HG02981 (cell line): ENCODE measurements around the gene TM9SF1.
"Not testable (repeated sequence)": the region's sequence is repeated elsewhere in the genome, so short reads cannot be mapped to it uniquely, and the experiment has no call there.

Experiments
- ATAC-seq: cut with Tn5 transposase; IDR thresholded peaks from one replicate; pipeline ENCODE4 v1.9.1; 2021; ENCODE audit warnings: mild to moderate bottlenecking, moderate library complexity; ENCODE audit not compliant: unreplicated experiment

Gene TM9SF1

DNA sequence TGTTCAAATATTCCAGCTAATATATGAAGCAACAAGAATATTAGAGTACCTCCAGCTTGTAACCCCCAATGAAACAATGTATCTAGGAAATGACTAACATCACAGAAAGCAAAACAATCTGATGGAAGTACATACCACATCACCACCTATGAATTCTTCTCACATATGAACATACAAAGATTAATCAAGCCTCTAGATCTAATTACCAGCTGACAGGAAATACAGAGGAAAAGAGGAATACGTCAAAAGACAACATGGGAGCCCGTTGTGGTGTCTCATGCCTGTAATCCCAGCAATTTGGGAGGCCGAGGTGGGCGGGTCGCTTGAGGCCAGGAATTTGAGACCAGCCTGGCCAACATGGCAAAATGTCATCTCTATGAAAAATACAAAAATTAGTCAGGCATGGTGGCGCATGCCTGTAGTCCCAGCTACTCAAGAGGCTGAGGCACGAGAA is 29.4 kb upstream of the TM9SF1 start:
- no peak for ATAC-seq

DNA sequence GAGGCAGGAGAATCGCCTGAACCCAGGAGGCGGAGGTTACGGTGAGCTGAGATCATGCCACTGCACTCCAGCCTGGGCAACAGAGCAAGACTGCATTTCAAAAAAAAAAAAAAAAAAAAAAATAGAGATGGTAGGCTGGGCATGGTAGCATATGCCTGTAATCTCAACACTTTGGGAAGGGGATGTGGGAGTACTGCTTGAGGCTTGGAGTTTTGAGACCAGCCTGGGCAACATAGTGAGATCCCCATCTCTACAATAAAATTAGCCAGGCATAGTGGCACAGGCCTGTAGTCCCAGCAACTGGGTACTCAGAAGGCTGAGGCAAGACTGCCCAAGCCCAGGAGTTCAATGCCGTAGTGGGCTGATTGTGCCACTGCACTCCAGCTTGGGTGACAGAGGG is 27.7 kb upstream of the TM9SF1 start:
- ATAC-seq: not testable (repeated sequence)

- no peak for ATAC-seq
These were observed 24.3 kb upstream of the TM9SF1 start for GRCh38 chr14:24219521-24219920.

DNA sequence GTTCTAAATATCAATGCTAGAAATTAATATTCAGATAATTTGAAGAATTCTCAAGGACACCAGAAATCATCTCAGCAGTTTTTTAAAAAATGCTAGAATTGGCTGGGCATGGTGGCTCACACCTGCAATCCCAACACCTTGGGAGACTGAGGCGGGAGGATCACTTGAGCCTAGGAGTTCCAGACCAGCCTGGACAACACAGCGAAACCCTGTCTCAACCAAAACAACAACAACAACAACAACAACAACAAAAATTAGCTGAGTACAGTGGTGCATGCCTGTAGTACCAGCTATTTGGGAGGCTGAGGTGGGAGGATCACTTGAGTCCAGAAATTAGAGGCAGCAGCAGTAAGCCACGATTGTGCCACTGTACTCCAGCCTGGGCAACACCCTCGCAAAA is 23.8 kb upstream of the TM9SF1 start:
- no peak for ATAC-seq

GRCh38 chr14:24216876-24217275 is 21.6 kb upstream of the TM9SF1 start:
- not testable (repeated sequence) for ATAC-seq

DNA sequence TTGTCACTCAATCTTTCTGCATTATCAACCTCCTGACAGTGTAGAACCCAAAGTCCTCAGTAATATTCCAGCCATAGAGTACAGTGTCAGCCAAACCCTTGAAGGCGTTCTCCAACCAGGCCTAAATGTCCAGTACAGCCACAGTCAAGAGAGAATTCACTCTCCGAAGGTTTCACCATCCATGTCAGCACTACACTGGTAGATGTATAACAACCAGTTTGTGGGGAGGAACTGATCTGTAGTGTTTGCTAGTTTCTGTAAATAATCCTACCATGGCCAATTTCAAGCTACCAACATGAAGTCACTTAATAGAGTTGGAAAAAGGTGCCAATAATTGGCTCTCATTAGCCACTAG is 21.1 kb upstream of the TM9SF1 start:
- ATAC-seq: no peak

DNA sequence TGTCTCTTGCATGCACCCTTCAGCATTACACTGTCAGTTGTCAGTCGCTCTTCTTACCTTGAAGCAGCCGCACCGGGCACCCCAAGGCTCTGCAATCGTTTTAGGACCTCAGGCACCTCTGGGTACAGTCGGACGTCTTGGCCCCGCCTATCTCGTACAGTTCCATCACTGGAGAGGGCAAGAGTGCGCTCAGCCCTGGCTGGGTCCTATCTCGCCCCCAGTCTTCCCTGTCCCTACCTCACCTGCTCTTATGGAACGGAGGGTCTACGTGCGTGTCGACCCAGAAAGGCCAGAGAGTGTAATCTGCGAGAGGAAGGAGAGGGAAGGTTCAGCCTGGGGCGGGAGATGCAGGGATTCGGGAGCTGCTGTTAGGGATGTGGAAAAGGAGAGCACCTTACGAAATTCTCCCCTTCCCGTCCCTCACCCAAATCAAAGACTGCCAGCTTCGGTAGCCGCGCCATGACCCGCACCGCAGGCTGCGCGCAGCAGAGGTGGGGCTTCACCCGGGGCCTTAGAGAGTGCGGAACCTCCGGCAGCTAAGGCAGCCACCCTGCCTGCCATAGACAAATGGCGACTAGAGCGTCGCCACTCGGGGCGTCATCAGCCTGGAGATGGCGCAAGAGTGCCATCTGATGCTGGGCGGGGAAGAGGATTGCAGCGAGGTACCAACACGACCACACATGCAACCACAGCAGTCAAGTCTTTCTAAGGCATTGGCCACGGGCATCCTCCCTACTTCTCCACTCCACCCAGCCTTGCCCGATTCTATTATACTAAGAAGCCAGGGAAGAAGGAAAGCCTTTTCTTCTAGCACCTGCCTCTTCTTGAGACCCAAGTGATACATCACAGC is 20.5 kb upstream of the TM9SF1 start, which contains the start of gene MDP1:
Gene MDP1, minus strand, starts transcription at position 572 of the 850 bp plus-strand sequence. Its CDS starts 111 bp downstream, at position 461.
- ATAC-seq: peak; percentile 52

GRCh38 chr14:24213866-24214662 is 18.8 kb upstream of the TM9SF1 start:
- no peak for ATAC-seq

GRCh38 chr14:24212924-24213865 is 18.0 kb upstream of the TM9SF1 start, which contains the start of gene CHMP4A:
Gene CHMP4A (minus strand): TSS chr14:24213488. CDS start chr14:24213439, 49 bp downstream.
- peak; percentile 83 for ATAC-seq

DNA sequence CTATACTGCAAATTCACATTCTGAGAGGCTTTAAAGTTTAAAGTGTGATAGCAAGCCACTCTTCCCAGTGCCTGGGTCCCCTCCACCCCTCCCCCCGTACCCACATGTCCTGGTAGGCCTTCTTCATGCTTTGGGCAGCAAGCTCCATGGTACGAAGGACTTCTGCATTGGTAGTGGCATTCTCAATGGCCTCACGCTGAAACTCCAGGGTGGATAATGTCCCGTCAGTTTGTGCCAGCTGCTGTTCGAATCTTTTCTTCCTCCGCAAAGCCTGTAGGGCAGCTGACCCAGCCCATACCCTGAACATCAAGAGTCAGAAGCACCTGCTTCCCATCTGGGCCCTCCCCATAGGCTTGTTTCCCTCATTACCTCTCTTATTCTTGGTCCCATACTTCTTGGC is 16.1 kb upstream of the TM9SF1 start:
- ATAC-seq: no peak

- ATAC-seq: no peak
These were observed 12.4 kb upstream of the TM9SF1 start for GRCh38 chr14:24207625-24208024.

- ATAC-seq: no peak
These were observed 11.9 kb upstream of the TM9SF1 start for GRCh38 chr14:24207104-24207551.

GRCh38 chr14:24206260-24207103 is 11.2 kb upstream of the TM9SF1 start:
- ATAC-seq: no peak

- ATAC-seq: no peak
These were observed 9.2 kb upstream of the TM9SF1 start for GRCh38 chr14:24204163-24205146.

GRCh38 chr14:24203249-24203886 is 8.1 kb upstream of the TM9SF1 start:
- ATAC-seq: not testable (repeated sequence)

DNA sequence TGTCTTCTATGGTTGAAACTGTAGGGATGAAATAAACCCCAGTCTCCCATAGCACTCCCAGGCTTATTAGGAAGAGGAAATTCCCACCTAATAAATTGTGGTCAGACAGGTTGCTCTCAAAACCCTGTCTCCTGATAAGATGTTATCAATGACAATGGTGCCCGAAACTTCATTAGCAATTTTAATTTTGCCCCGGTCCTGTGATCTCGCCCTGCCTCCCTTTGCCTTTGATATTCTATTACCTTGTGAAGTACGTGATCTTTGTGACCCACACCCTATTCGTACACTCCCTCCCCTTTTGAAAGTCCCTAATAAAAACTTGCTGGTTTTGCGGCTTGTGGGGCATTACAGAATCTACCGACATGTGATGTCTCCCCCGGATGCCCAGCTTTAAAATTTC is 7.3 kb upstream of the TM9SF1 start:
- not testable (repeated sequence) for ATAC-seq

DNA sequence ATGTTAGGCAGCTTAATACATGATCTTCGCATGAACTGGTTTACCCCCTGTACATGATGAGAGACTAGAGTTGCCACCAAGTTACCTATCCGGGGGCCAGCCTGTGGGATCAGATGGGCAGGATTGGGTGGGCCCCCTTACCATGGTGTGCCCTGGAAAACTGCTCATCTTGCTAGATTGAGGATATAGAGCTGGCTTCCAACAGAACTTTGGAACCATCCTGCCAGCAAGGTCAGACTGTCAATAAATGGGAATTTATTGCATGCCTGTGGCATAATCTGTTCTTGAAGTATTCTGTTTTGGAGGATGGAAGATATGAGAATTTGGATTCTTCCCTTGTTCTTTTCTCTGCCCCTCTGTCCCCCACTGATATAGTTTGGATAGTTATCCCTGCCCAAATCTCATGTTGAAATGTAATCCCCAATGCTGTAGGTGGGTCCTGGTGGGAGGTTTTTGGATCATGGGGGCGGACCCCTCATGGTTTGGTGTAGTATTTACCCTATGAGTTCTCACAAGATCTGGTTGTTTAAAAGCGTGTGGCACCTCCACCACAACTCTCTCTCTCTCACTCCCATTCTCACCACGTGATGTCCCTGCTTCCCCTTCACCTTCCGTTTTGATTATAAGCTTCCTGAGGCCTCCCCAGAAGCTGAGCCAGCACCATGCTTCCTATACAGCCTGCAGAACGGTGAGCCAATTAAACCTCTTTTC is 3.7 kb upstream of the TM9SF1 start:
- no peak for ATAC-seq
